HG03139 (cell line): ENCODE measurements around the gene RAI14.

ENCODE experiments used
- ATAC-seq: cut with Tn5 transposase; IDR thresholded peaks from one replicate; pipeline ENCODE4 v1.9.1; 2021; ENCODE audit not compliant: unreplicated experiment

RAI14 gene

DNA sequence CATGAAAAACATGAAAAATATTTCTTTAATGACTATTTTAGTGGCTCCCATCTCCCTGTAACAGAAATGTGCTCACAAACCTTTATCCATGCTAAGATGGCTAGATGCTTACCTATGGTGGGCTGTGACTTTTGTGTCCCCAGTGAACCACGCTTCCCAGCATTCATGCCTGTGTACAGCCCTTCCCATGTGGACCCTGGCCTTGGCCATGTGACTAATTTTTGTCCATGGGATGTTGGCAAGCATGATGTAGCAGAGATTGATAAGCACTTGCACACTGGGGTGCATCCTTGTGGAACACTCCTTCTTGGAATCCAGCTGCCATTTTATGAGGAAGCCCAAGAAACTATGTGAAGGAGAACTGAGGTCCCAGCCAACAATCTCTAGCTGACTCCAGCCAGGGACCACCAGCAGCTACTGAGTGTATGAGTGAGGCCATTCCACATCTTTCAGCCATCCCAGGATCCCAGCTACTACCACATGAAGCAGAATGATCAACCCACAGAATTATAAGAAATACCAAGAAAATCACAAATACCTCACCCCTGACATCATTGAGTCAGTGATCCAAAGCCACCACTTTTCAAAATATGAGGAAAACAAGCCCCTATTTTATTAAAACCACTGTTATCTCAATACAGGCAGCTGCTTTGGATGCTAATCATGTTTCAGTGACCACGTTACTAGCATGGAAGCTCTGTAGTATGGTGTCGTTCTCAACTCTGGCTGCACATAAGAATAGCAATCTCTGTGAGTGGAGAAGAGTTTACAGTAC is 16.1 kb upstream of the RAI14 start:
- no peak for ATAC-seq

GRCh38 chr5:34648039-34648839 is 7.9 kb upstream of the RAI14 start:
- no peak for ATAC-seq

- no peak for ATAC-seq
These were observed 7.3 kb upstream of the RAI14 start for GRCh38 chr5:34648840-34649158.

DNA sequence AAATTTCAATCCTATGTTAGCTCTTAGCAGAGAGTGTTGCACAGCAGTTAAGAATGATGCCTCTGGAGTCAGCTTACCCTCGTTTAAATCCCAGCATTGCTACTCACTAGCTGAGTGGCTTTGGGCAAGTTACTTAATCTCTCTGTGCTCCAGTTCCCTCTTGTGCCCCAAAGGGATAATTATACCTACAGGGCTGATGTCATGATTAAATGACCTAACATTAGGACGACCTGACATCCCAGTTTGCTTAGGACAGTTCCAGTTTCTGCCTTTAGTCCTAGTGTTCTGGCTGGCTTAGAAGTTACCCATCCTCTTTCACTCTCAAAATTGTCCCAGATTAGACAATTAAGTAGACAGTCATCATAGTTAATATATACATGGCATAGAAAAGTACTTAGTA is 4.3 kb upstream of the RAI14 start:
- no peak for ATAC-seq

- no peak for ATAC-seq
These were observed 3.7 kb upstream of the RAI14 start for GRCh38 chr5:34652466-34652865.

GRCh38 chr5:34652914-34653313 is 3.2 kb upstream of the RAI14 start:
- no peak for ATAC-seq

- no peak for ATAC-seq
These were observed 2.4 kb upstream of the RAI14 start for GRCh38 chr5:34653708-34654107.

DNA sequence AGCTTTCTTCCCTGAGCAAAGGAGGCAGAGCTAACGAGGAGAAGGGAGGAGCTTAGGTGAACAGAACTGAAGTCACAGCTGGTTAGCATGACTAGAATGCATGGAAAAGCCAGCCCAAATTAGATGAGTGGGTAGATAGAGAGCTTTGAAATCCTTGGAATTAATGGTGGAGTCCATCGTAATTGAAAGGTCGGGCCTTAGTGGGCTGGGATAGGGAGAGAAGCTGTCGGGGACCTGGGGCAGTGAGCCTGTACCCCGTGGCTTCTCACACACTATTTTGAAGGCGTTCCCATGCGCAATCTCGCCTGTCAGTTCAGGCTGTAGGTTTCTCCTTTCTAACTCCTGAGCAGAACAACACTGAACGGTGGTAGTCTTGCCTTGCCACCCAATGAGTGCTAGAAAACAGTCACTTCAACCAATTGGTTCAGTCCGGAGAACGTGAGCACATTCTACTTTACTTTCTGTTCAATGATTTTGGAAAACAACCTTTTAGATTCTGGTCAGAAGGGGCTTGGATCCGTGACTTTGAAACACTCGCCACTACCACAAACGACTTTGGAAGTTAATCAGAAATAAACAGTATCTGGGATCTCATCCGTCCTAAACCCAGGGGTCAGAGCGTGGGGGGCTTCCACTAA is 655 bp upstream of the RAI14 start:
- ATAC-seq: no peak

DNA sequence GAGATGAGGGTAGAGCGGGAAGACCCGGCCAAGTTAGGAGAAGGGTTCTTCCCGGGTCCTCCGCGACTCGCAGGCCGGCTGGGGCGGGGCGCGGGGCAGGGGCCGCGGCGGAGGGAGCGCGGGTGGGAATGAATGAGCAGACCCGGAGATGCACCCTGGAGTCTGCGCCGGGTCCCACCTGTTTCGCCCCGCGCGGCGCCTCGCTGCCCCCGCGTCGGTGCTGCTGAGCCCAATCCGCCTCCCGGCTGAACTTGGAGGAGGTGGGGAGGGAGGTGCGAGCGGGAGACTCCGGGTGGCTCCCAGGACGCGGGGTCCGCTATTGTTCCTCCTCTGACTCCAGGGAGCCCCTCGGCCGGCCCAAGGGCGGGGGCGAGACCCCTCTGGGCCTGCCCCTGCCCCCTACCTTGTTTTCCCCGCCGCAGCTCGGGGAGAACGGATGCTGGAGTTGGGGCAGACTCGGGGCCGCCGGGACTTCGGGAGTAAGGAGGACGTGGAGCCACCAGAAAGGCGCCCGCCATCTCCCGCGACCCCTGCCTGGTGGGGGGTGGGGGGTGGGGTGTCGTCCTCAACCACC is 659 bp downstream of the RAI14 start:
- ATAC-seq: no peak

DNA sequence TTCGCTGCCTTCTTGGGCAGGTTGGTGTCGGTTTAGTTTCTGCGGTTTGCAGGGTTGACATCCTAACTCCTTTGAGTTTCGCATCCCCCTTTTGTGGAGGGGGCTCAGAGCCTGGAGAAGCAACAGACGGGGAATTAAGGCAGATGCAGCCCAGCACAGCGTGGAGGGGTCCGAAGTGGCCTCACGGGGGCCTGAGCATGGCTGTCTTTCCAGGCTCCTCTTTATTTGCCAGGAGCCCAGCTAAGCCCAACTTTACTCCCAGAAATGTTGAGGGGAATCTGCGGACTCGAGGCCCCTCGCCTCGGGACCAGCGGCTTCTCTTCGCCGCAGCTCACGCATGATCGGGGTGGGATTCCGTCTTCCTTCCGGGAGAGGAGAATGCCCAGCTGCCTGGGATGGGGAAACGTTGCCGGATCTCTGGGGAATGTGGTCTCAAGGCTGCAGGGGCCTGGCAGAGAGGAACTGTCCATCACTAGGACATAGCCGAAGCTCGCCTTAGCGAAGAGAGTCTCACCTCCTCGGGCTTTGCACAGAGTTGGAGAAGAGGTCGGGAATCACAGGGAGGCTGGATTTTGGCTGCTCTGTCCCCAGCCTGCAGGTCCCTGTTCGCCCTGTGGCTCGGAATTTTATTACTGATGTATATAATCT is 1.3 kb downstream of the RAI14 start:
- ATAC-seq: no peak

GRCh38 chr5:34657988-34658387 is 1.9 kb downstream of the RAI14 start:
- ATAC-seq: no peak

GRCh38 chr5:34659168-34659567 is 3.0 kb downstream of the RAI14 start:
- ATAC-seq: no peak

GRCh38 chr5:34660444-34660843 is 4.3 kb downstream of the RAI14 start:
- ATAC-seq: no peak

- no peak for ATAC-seq
These were observed 7.8 kb downstream of the RAI14 start for GRCh38 chr5:34663771-34664496.

GRCh38 chr5:34666392-34667080 is 10.4 kb downstream of the RAI14 start:
- no peak for ATAC-seq

- no peak for ATAC-seq
These were observed 11.6 kb downstream of the RAI14 start for GRCh38 chr5:34667705-34668104.

DNA sequence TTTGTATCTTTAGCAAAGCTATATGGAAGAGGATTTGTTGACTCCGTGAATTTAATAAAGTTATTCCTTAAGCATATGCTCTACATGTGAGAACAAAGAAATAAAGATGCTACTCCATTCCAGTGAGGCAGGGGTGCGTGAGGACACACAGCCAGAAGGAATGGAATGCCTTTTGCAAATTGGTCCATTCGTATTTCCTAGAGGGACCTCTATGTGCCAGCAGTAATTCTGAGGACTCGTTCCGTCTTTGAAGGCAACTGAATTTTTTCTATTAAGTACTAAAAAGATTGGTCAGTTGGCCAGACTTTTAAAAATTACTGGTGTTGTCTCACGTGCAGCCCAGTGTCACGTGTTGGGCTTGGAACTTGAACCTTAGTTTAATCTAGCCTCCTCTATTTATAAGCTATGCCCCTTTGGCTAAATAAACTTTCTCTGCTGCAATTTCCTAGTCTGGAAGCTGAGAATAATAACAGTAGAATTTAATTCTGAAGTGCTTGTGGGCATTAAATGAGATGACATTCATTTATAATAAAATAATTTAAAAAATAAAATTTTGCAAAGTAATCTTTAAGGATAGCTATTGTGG is 13.9 kb downstream of the RAI14 start:
- ATAC-seq: no peak

DNA sequence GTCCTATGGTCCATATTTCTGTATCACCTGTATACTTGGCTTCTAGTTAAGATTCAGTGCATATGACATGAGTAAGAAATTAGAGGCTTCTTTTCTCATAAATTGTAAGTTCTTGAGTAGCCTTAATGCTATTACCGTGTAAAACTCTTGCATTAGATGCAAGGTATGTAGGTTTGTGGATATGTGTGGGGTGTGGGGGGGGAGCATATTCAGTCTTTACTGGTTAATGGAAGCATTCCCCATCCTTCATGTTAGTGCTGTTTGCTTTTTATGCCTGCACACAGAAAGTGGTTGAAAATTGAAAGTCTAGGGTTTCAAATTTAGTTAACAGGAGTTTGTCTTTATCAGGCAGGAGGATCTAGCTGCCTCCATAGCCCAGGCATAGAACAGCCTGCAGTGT is 16.1 kb downstream of the RAI14 start:
- ATAC-seq: no peak

DNA sequence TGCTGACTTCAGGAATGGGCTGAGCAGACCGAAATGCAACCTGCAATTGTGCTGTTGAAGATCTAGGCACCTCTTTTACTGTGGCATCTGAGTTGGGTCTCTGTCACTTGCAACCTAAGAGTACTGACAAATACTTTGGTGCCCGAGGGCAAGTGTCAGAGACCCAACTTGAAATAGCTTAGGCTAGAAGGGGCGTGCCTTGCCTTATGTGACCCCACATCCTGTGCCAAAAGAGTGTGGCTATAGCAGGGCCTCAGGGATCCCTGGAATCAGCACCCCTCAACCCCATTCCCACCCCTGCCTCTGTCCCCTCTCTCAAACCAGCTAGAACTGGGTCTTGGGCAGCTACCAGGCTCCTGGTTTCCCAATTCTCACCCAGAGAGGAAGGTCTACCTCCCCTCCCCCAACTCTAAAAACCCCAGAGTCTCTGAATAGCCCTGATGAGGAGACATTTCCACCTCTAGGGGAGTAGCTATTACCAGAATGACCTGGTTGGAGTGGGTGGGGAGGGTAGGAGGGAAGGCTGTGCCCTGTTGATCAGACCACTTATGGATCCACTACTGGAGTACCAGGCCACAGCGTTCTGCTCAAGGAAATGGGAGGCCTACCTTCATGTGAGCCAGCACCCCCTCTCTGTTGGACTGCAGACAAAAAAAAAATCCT is 17.5 kb downstream of the RAI14 start:
- ATAC-seq: no peak
